SU-DHL-6 (cell line): ENCODE data around the gene GCH1.

Experiments
- H2AFZ ChIP-seq: fragments of 200-600 bp; sonication (generic); 2 replicates; pipeline ENCODE4 v1.6.1; 2014; ENCODE audit warnings: low read depth, mild to moderate bottlenecking, moderate library complexity, mixed read lengths, antibody characterized with exemption, low read length; ENCODE audit not compliant: severe bottlenecking
- H3F3A ChIP-seq: fragments of 200-600 bp; shearing (Covaris generic); 2 replicates; pipeline ENCODE4 v1.6.0; 2016; ENCODE audit warnings: antibody characterized with exemption, mild to moderate bottlenecking; ENCODE audit not compliant: insufficient read depth
- H3K27ac ChIP-seq: fragments of 200-600 bp; sonication (generic); 2 replicates; pipeline ENCODE4 v1.5.1; 2016; ENCODE audit warnings: low read depth, mild to moderate bottlenecking, low read length, moderate library complexity, mixed read lengths
- H3K27me3 ChIP-seq: fragments of 200-600 bp; sonication (generic), shearing (Covaris generic); 2 replicates; pipeline ENCODE4 v1.6.0; 2014; ENCODE audit warnings: mild to moderate bottlenecking, low read length
- H3K36me3 ChIP-seq: fragments of 200-600 bp; sonication (generic); 2 replicates; pipeline ENCODE4 v1.6.1; 2014; ENCODE audit warnings: mild to moderate bottlenecking, low read length, mixed read lengths
- H3K4me2 ChIP-seq: fragments of 300-600, 200-600 bp; shearing (Covaris generic), sonication (generic); 2 replicates; pipeline ENCODE4 v1.6.0; 2014; ENCODE audit warnings: low read length, low read depth, mild to moderate bottlenecking; ENCODE audit not compliant: poor library complexity, severe bottlenecking
- H3K4me3 ChIP-seq: fragments of 200-600 bp; sonication (generic); 2 replicates; pipeline ENCODE4 v1.5.1; 2014; ENCODE audit warnings: antibody characterized with exemption, low read length, mild to moderate bottlenecking, mixed read lengths; ENCODE audit not compliant: insufficient read depth, poor library complexity, severe bottlenecking
- H3K79me2 ChIP-seq: fragments of 200-600 bp; sonication (generic); 2 replicates; pipeline ENCODE4 v1.6.1; 2014; ENCODE audit warnings: mild to moderate bottlenecking, low read length, moderate library complexity; ENCODE audit not compliant: insufficient read depth
- H3K9ac ChIP-seq: fragments of 200-600 bp; sonication (generic); 2 replicates; pipeline ENCODE4 v1.7.0; 2014; ENCODE audit warnings: mild to moderate bottlenecking, low read length
- H3K9me2 ChIP-seq: fragments of 200-600 bp; sonication (generic); replicated peaks from 2 replicates; pipeline ENCODE4 v1.6.1; 2014; ENCODE audit warnings: low read length; ENCODE audit not compliant: insufficient read depth
- H3K9me3 ChIP-seq: fragments of 200-600 bp; sonication (generic); 2 replicates; pipeline ENCODE4 v1.6.1; 2014; ENCODE audit warnings: low read length, mixed read lengths; ENCODE audit not compliant: insufficient read depth
- H4K20me1 ChIP-seq: fragments of 200-600 bp; sonication (generic); 2 replicates; pipeline ENCODE4 v1.6.1; 2014; ENCODE audit warnings: low read depth, mild to moderate bottlenecking, antibody characterized with exemption, low read length, moderate library complexity, mixed read lengths
- CTCF ChIP-seq: fragments of 200-600 bp; sonication (generic); IDR thresholded peaks from one replicate; pipeline ENCODE4 v1.5.1; 2017; ENCODE audit warnings: antibody characterized with exemption, mild to moderate bottlenecking, low read length, moderate library complexity; ENCODE audit not compliant: insufficient read depth, poor library complexity, severe bottlenecking
- EZH2phosphoT487 ChIP-seq: fragments of 200-600 bp; sonication (generic), shearing (Covaris generic); conservative IDR thresholded peaks from 2 replicates; pipeline ENCODE4 v1.6.1; 2018; ENCODE audit warnings: mild to moderate bottlenecking, antibody characterized with exemption, low read length, moderate library complexity, mixed read lengths

Gene GCH1

GRCh38 chr14:54816450-54816849, 86.2 kb downstream of the GCH1 start:
- Histone ChIP-seq H3K9me2 (no peaks in the 10 kb centered on the region), H3K4me3 (no peak overlapping the region), H2AFZ (no peak overlapping the region), H3K9me3 (no peaks in the 10 kb centered on the region), H3K36me3 (no peaks in the 10 kb centered on the region), H3K27ac (no peak overlapping the region), H3K9ac (no peak overlapping the region), H4K20me1 (no peaks in the 10 kb centered on the region), H3F3A (no peaks in the 10 kb centered on the region), H3K27me3 (no peaks in the 10 kb centered on the region), H3K4me2 (no peak overlapping the region), H3K79me2 (no peaks in the 10 kb centered on the region)
- TF ChIP-seq EZH2phosphoT487 (no peak), CTCF (no peak)

- Histone ChIP-seq H3K4me2 (no peak overlapping the region), H3K36me3 (no peaks in the 10 kb centered on the region), H3K27me3 (no peaks in the 10 kb centered on the region), H4K20me1 (no peaks in the 10 kb centered on the region), H3K4me3 (no peak overlapping the region), H3K9me3 (no peaks in the 10 kb centered on the region), H3F3A (no peaks in the 10 kb centered on the region), H3K27ac (no peak overlapping the region), H3K9me2 (no peaks in the 10 kb centered on the region), H3K9ac (no peak overlapping the region), H2AFZ (no peak overlapping the region), H3K79me2 (no peaks in the 10 kb centered on the region)
- TF ChIP-seq CTCF: no peak
- TF ChIP-seq EZH2phosphoT487: no peak
These were observed 87.1 kb downstream of the GCH1 start for GRCh38 chr14:54815515-54815914.

- Histone ChIP-seq H3K4me3 (no peak overlapping the region), H3K79me2 (no peaks in the 10 kb centered on the region), H3K4me2 (no peak overlapping the region), H3K9ac (no peak overlapping the region), H3K36me3 (no peaks in the 10 kb centered on the region), H3K9me3 (no peaks in the 10 kb centered on the region), H3F3A (no peaks in the 10 kb centered on the region), H3K27me3 (no peaks in the 10 kb centered on the region), H4K20me1 (no peaks in the 10 kb centered on the region), H3K9me2 (no peaks in the 10 kb centered on the region), H3K27ac (no peak overlapping the region), H2AFZ (no peak overlapping the region)
- no peak for TF ChIP-seq CTCF
- TF ChIP-seq EZH2phosphoT487: no peak
These were observed 87.6 kb downstream of the GCH1 start for GRCh38 chr14:54815016-54815415.

- Histone ChIP-seq H3K9me3 (no peaks in the 10 kb centered on the region), H2AFZ (no peak overlapping the region), H3K4me2 (no peak overlapping the region), H4K20me1 (no peaks in the 10 kb centered on the region), H3K27ac (no peak overlapping the region), H3K9me2 (no peaks in the 10 kb centered on the region), H3K9ac (no peak overlapping the region), H3K79me2 (no peaks in the 10 kb centered on the region), H3F3A (no peaks in the 10 kb centered on the region), H3K4me3 (no peak overlapping the region), H3K27me3 (no peaks in the 10 kb centered on the region), H3K36me3 (no peaks in the 10 kb centered on the region)
- TF ChIP-seq EZH2phosphoT487 (no peak), CTCF (peak; percentile 24)
These were observed 88.5 kb downstream of the GCH1 start for GRCh38 chr14:54814076-54814475.
